ENCODE data around the gene CC2D2A.

DNA sequence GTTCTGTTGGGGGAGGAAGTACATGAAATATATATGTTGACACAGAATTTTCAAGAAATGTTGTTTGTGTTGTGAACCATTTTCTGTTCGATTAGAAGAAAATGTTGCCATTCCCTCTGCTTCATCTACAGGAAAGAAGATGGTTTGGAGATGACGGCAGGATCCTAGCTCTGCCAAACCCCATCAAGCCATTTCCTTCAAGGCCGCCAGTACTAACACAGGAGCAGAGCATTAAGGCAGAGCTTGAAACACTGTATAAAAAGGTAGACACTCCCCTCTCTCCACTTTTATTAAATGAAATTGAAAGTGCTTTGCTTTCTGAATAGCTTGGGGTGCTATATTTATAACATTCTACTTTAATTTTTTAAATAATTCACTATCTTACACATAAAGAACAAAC, 46.8 kb downstream of the CC2D2A start:
- TF ChIP-seq EZH2 (IDR thresholded peaks at IDR 0.05) (no peak), FOXP2 (optimal IDR thresholded peaks at IDR 0.05; ENCODE audit: control extremely low read depth, extremely low read length, insufficient read depth) (no peak)
